ENCODE results near the gene BMI1. TPM values are rescaled to one million over a fixed set of nuclear protein-coding genes. Genes with fewer than 3 reads are reported as not detected.

The BMI1 gene
- total and polyA plus RNA-seq, 8 donors: 10.6 to 33.9 (median 22.0) TPM

DNA sequence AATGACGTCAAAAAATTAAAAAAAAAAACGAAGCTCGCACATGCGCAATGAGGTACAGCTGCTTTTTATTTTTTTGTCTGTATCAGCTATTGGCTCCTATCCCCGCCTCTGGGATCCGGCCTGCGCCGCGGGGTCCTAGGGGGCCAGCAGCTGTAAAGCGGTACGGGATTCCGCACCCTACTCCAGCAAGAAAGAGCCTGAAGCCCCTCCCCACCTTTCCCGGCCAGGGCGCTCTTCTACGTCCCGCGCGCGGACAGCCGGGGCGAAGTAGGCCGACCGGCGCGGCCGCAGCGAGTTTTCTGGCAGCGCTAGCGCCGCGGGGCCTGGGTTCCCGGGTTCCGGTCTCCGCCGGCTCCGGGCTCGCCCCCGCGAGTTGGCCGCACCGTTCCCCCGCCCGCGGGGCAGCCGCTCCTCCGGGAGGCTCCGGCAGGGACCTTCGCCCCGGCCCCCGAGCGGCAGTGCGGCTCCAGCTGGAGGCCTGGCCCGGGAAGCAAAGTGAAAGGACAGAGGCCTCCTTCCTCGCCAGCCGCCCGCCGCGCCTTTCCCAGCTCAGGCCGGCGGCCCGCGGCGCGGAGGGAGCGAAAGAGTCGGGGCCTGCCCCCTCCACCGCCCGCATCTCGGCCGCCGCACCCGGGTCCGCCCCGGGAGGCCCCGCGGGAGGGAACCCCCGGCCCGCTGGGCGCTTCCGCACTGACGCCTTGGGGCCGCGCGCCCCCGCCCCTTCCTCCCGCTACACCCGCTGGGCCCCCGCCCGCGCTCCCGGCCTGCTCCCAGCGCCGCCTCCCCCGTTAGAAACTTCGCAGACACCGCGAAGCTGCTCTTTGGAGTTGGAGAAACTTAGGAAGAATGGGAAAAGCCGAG is 19.7 kb downstream of the BMI1 start:
- Histone ChIP-seq H3K9me3 (no peaks in the 10 kb centered on the region), H3K36me3 (no peaks in the 10 kb centered on the region), H3K27ac (peak overlapping the region; percentile 92 to 98 (median 94)), H3K4me1 (peaks cover 0 to 20% (median 4%) of the 10 kb centered on the region in 3 donors), H3K4me3 (peak overlapping the region; percentile 73 to 90 (median 82)), H3K27me3 (peaks cover 4 to 79% (median 55%) of the 10 kb centered on the region in 4 donors)
- FAIRE-seq: no peak
- peak; percentile 57 to 87 (median 72) for DNase-seq
- TF ChIP-seq, protein P1, sequence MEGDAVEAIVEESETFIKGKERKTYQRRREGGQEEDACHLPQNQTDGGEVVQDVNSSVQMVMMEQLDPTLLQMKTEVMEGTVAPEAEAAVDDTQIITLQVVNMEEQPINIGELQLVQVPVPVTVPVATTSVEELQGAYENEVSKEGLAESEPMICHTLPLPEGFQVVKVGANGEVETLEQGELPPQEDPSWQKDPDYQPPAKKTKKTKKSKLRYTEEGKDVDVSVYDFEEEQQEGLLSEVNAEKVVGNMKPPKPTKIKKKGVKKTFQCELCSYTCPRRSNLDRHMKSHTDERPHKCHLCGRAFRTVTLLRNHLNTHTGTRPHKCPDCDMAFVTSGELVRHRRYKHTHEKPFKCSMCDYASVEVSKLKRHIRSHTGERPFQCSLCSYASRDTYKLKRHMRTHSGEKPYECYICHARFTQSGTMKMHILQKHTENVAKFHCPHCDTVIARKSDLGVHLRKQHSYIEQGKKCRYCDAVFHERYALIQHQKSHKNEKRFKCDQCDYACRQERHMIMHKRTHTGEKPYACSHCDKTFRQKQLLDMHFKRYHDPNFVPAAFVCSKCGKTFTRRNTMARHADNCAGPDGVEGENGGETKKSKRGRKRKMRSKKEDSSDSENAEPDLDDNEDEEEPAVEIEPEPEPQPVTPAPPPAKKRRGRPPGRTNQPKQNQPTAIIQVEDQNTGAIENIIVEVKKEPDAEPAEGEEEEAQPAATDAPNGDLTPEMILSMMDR (IDR thresholded peaks at IDR 0.05): no peak
- 1% methylated on average over 54 to 98 of the region's 98 CpGs for WGBS, 2 donors
- intact Hi-C loops (cut with DNase I): no loop called here
- ATAC-seq: peak; percentile 78 to 83 (median 81)

- Histone ChIP-seq H3K36me3 (no peaks in the 10 kb centered on the region), H3K4me3 (peak overlapping the region; percentile 73 to 90 (median 82)), H3K27ac (peak overlapping the region; percentile 92 to 98 (median 94)), H3K9me3 (no peaks in the 10 kb centered on the region), H3K4me1 (peaks cover 0 to 12% (median 4%) of the 10 kb centered on the region in 3 donors), H3K27me3 (peaks cover 4 to 75% (median 56%) of the 10 kb centered on the region in 4 donors)
- ATAC-seq (peak; percentile 27 to 51 (median 46)), DNase-seq (peak in 2 of 6 donors; percentile 75 to 87), FAIRE-seq (no peak)
- TF ChIP-seq, protein P1 (IDR thresholded peaks at IDR 0.05): no peak
- intact Hi-C loops (cut with DNase I): no loop called here
- 3 to 5% methylated on average over 40 of the region's 40 CpGs for WGBS, 2 donors
Measured at GRCh38 chr10:22341190-22341925, 20.5 kb downstream of the BMI1 start.

GRCh38 chr10:22341926-22342196 is 21.0 kb downstream of the BMI1 start:
- FAIRE-seq (no peak), ATAC-seq (no peak), DNase-seq (no peak)
- intact Hi-C loops (cut with DNase I): no loop called here
- H3K4me3 ChIP-seq: no peak overlapping the region
- WGBS, 2 donors: 57 to 63% methylated on average over 3 of the region's 3 CpGs
- H3K27me3 ChIP-seq: peaks cover 4 to 75% (median 55%) of the 10 kb centered on the region in 4 donors
- peaks cover 0 to 11% (median 4%) of the 10 kb centered on the region in 3 donors for H3K4me1 ChIP-seq
- H3K27ac ChIP-seq: no peak overlapping the region
- TF ChIP-seq, protein P1 (IDR thresholded peaks at IDR 0.05): no peak
- no peaks in the 10 kb centered on the region for H3K9me3 ChIP-seq
- no peaks in the 10 kb centered on the region for H3K36me3 ChIP-seq

GRCh38 chr10:22342421-22342820 is 21.5 kb downstream of the BMI1 start:
- Histone ChIP-seq H3K27me3 (peaks cover 3 to 77% (median 53%) of the 10 kb centered on the region in 4 donors), H3K36me3 (no peaks in the 10 kb centered on the region)

More at GRCh38 chr10:22342421-22342820, 21.5 kb downstream of the BMI1 start:
- no peak overlapping the region for H3K4me3 ChIP-seq
- ATAC-seq: no peak
- H3K4me1 ChIP-seq: peaks cover 0 to 11% (median 4%) of the 10 kb centered on the region in 3 donors
- DNase-seq: no peak
- TF ChIP-seq, protein P1 (IDR thresholded peaks at IDR 0.05): no peak
- no peak for FAIRE-seq
- no peak overlapping the region for H3K27ac ChIP-seq
- intact Hi-C loops (cut with DNase I): no loop called here
- WGBS, 2 donors: 49 to 53% methylated on average over 3 of the region's 3 CpGs
- no peaks in the 10 kb centered on the region for H3K9me3 ChIP-seq

Measured in pancreas (tissue), 10 donors.